GM18498 (cell line): ENCODE results near the gene ATG9A.
"Not testable (repeated sequence)": the region's sequence is repeated elsewhere in the genome, so short reads cannot be mapped to it uniquely, and the experiment has no call there.

Experiments used
- ATAC-seq: cut with Tn5 transposase; IDR thresholded peaks from one replicate; pipeline ENCODE4 v1.9.1; 2021; ENCODE audit warnings: mild to moderate bottlenecking, moderate library complexity; ENCODE audit not compliant: unreplicated experiment

The ATG9A gene

DNA sequence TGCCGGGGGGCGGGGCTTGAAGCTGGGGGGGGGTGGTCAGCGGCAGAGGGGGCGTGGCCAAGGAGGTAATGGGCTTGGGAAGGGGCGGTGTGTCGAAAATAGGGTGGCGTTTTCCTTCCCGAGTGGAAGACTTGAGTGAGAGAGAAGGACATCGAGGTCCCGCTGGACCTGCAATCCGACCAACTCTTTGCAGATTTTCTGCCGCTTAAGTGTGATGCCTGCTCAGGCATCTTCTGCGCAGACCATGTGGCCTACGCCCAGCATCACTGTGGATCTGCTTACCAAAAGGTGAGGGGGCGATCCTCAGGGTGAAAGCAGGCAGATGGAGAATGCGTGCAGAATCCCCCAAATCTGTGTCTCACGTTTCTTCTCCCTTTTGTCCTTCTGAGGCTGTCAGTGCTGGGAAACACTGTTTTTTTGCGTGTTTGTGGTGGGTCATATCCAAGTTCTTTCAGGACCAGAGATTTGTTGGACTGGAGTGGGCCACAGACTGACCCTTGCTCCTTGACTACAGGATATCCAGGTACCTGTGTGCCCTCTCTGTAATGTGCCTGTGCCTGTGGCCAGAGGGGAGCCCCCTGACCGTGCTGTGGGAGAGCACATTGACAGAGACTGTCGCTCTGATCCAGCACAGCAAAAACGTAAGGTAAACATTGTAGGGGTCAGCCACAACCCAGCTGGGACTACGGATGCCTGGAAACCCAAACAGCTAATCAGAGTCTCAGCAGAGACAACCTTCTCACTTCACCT lies 22.1 kb downstream of the ATG9A start:
- no peak for ATAC-seq

DNA sequence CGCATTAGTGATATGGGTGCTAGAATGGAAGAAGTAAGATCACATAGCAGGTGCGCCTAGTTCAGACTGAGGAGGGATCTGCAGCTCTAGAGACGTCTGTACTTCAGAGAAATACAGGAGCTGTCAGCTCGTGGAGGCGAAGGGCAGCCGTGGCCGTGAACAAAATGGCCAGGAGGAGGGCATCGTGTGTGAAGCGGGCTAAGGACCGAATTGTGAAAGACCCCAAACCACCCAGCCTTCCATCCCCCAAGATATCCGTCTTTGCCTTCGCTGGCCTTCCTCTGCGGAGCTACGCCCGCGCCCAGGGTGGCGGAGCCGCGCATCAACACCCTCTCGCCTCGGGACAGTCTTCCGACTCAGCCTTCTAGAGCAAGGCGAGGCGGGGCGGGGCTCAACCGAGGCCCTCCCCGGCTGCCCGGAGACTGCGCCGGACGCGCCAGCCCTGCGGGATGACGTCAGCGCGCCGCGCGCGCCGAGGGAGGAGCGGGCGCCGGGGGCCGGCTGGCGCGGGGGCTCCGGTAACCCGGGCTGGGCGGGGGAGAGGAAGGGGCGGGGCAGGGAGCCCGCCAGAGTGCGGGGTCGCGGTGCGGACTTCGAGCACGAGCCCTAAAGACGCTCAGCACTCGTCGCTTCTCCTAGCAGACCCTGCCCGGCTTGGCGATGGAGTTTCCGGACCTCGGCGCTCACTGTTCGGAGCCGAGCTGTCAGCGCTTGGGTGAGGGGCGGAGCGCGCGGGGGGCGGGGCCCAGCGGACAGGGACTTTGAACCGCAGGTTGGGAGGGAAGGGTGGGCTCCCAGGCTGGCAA lies 22.9 kb downstream of the ATG9A start, which contains the start of gene ZFAND2B:
ZFAND2B (plus strand) TSS at position 455 of the 806 bp plus-strand sequence; CDS start at position 661, 206 bp downstream.
- peak; percentile 97 for ATAC-seq

DNA sequence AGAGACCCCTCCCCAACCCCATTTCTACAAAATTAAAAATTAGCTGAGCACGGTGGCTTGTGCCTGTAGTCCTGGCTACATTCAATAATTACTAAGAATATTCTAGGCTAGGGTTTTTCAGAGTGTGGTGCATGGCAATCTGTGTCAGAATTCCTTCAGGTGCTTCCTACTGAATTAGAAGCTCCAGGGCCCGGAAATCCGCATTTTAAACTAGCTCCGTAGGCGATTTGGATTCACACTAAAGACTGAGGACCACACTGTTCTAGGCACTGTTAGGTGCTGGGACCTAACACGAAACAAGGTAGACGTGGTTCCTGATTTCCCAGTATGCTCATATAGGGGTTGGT lies 23.5 kb downstream of the ATG9A start:
- ATAC-seq, result no peak

DNA sequence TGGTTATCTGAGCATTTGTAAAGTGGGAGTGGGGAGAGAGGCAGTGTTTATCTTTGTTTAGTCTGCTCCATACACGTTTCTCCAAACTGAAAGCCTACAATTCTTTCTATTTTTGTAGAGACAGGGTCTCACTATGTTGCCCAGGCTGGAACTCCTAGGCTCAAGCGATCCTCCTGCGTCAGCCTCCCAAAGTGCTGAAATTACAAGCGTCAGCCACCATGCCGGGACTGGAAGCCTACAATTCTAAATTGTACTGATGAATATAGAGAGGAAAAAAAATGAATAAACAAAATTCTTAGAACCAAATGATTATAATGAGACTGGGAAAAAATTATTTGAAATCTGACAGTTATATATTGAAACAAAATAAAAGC lies 24.3 kb downstream of the ATG9A start:
- ATAC-seq, result no peak

DNA sequence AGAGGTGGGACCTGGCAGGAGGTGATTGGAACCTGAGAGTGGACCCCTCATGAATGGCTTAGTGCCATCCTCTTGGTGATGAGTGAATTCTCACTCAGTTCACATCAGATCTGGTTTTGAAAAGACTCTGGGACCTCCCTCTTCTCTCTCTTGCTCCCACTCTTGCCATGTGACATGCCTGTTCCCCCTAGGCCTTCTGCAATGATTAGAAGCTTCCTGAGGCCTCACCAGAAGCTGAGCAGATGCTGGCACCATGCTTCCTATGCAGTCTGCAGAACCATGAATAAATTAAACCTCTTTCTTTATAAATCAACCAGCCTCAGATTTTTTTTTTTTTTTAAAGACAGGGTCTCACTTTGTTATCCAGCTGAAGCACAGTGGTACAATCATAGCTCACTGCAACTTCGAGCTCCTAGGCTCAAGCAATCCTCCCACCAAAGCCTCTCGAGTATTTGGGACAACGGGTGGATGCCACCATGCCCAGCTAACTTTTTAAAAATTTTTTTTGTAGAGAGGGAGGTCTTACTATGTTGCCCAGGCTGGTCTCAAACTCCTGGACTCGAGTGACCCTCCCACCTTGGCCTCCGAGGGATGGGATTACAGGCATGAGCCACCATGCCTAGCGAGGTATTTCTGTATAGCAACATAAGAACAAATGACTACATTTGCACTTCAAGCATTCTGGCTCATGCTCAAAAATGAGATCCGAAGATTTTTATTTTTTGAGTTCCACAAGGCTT lies 24.8 kb downstream of the ATG9A start:
- no peak for ATAC-seq

DNA sequence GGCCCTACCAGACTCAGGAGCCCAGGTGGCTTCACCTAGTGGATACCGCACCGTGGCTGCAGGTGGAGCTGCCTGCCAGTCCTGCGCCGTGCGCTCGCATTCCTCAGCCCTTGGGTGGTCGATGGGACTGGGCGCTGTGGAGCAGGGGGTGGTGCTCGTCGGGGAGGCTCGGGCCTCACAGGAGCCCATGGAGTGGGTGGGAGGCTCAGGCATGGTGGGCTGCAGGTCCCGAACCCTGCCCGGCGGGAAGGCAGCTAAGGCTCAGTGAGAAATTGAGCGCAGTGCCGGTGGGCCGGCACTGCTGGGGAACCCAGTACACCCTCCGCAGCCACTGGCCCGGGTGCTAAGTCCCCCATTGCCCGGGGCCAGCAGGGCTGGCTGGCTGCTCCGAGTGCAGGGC lies 28.1 kb downstream of the ATG9A start:
- ATAC-seq, result not testable (repeated sequence)

DNA sequence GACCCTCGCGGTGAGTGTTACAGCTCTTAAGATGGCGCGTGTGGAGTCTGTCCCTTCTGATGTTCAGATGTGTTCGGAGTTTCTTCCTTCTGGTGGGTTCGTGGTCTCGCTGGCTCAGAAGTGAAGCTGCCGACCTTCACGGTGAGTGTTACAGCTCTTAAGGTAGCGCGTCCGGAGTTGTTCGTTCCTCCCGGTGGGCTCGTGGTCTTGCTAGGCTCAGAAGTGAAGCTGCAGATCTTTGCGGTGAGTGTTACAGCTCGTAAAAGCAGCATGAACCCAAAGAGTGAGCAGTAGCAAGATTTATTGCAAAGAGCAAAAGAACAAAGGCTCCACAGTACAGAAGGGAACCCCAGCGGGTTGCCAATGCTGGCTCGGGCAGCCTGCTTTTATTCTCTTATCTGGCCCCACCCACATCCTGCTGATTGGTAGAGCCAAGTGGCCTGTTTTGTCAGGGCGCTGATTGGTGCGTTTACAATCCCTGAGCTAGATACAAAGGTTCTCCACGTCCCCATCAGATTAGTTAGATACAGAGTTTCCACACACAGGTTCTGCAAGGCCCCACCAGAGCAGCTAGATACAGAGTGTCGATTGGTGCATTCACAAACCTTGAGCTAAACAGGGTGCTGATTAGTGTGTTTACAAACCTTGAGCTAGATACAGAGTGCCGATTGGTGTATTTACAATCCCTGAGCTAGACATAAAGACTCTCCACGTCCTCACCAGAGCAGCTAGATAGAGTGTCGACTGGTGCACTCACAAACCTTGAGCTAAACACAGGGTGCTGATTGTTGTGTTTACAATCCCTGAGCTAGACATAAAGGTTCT lies 28.7 kb downstream of the ATG9A start:
- ATAC-seq, result not testable (repeated sequence)

DNA sequence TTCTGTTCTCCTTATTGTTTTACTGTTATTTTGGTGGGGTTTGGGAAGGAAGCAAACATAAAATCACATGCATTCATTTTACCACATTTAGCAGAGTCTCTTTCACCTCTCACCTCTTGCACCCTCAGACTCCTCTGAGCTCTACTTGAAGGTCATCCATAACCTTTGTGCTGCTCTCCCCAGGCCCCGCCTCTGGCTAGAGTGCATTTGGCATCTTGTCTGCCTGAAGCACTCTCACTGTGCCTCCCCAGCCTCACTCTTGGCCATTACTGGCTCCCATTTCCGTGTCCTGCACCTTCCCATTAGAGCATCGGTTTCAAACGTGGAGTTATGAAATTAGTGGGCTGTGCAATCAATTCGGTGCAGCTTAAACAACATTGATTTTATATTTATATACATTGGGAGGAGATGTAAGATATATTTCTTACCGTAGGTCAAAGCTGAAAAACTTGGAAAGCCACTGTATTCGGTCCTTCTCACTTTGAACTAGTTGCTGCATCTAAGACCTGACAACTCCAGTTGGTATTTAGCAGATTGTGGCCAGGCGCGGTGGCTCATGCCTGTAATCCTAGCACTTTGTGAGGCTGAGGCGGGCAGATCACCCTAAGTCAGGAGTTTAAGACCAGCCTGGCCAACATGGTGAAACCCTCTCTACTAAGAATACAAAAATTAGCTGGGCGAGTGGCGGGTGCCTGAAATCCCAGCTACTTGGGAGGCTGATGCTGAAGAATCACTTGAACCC lies 29.8 kb downstream of the ATG9A start:
- ATAC-seq, result no peak

DNA sequence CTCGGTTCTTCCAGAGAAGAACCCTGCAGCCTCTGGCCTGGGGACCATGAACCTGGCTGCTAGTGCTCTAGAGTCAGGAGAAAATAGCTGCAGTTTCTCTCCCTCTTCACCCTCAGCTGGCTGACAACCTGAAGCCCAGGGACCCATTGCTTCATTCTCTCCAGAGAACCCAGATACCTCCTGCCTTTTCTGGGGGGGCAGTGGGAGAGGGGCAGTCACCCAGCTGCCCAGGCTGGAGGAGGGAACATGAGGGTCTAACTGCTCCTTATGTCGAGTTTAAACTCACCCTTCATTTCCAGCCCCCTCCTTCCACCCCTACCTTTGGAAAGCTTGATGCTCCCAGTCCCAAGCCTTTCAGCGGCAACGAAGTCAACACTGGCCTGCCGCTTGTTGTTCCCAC lies 30.5 kb downstream of the ATG9A start:
- ATAC-seq, result no peak

DNA sequence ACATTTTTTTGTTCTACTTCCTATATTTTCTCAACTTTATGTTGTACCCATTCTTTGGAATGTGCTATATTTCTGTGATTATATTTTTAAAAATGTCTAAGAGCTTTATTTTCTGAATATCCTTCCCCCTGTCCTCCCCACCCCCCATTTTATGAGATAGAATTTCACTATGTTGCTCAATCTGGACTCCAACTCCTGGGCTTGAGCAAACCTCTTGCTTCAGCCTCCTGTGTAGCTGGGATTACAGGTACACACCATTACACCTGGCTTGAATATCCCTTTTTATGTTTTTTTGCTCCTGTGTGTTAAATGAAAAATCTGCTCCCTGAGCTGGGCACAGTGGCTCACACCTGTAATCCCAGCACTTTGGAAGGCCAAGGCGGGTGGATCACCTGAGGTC lies 32.0 kb downstream of the ATG9A start:
- ATAC-seq, result no peak

DNA sequence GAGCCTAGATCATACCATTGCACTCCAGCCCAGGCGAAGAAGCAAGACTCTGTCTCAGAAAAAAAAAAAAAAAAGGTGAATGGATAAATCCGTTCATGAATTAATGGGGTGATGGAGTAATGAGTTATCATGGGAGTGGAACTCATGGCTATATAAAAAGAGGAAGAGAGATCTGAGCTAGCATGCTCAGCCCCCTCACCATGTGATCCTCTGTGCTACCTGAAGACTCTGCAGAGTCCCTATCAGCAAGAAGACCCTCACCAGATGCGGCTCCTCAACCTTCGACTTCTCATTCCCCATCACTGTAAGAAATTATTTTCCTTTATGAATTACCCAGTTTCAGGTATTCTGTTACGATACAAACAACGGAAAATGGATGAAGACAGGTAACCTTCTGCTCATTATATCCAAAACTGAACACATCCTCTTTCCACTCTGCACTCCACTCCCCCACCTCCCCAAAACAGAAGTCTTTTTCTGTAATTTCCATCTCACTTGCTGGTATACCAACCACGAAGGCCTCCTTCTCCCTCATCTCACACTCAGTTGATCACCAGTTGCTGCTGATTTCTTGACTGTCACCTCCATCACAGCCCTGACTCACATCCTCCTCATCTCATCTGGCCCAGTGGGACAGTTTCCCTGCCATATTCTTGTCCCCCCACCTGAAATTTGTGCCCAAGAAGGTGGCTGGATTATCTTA lies 42.5 kb downstream of the ATG9A start:
- ATAC-seq, result no peak

DNA sequence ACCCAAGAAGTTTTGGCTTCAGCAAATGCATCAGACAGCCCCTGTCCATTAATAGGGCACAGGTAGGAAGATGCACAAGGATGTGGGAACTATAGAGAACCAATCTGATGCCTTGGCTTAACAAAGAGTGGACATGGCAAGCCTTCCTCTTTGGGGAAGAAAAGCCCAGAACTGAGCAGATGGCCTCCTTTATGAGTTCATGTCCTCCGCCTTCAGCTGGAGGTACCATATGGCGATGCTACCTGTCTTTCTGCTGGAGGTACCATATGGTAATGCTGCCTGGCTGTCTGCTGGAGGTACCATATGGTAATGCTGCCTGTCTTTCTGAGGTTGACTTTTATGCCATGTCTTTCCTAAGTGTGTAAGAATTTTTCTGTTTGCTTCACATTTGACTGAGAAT lies 45.3 kb downstream of the ATG9A start:
- no peak for ATAC-seq

DNA sequence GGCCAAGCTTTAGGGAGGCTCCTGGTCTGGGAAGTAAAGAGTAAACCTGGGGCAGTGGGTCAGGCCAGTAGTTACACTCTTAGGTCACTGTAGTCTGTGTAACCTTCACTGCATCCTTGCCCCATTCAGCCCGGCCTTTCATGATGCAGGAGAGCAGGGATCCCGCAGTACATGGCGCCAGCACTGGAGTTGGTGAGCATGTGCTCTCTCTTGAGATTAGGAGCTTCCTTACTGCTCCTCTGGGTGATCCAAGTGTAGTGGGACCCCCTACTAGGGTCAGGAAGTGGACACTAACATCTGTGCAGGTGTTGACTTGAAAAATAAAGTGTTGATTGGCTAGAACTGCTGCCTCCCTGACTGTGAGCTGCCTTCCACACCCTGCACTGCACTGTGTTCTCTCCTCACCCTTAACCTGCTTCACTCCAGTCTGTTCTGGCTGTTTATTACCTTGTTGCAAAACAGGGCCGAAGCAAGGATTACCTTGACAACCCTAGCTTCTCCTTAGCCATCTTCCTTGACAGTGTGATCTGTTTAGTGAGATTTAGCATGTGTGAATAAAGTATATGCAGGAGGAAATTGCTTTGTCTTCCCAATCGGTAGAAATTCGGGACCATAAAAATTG lies 46.2 kb downstream of the ATG9A start:
- ATAC-seq, result no peak

DNA sequence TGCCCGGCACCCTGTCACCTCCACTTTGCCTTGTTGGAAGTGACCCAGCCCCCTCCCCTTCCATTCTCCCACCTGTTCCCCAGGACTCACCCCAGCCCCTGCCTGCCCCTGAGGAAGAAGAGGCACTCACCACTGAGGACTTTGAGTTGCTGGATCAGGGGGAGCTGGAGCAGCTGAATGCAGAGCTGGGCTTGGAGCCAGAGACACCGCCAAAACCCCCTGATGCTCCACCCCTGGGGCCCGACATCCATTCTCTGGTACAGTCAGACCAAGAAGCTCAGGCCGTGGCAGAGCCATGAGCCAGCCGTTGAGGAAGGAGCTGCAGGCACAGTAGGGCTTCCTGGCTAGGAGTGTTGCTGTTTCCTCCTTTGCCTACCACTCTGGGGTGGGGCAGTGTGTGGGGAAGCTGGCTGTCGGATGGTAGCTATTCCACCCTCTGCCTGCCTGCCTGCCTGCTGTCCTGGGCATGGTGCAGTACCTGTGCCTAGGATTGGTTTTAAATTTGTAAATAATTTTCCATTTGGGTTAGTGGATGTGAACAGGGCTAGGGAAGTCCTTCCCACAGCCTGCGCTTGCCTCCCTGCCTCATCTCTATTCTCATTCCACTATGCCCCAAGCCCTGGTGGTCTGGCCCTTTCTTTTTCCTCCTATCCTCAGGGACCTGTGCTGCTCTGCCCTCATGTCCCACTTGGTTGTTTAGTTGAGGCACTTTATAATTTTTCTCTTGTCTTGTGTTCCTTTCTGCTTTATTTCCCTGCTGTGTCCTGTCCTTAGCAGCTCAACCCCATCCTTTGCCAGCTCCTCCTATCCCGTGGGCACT lies 46.9 kb downstream of the ATG9A start:
- ATAC-seq, result no peak

DNA sequence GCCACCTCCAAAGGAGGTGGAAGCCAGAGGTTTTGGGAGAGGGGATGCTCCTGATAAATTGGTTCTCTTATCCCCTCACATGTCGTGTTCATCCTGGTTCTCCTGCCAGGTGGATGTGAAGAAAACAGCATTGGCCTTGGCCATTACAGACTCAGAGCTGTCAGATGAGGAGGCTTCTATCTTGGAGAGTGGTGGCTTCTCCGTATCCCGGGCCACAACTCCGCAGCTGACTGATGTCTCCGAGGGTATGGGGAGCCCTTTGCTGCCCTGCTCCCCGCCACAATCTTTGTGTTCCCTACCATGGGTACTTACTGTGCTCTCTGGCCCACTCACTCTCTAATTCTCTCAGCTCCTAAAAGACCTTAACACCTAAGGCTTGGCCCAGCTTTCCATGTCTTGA lies 47.9 kb downstream of the ATG9A start:
- ATAC-seq, result no peak

DNA sequence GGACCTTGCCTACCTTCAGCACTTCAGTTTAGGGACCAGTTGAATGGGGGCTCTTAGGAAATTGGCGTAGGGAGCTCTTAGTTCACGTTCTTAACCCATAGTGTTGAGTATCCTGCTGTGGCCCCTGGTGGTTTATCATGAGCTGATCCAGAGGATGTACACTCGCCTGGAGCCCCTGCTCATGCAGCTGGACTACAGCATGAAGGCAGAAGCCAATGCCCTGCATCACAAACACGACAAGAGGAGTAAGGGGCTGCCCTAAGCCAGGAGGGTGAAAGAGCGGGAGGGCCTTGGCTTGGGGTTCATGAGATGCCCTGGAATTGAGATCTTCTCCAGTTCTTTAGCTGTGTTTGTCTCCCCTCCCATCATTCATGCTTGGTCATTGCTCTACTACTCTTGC lies 48.5 kb downstream of the ATG9A start:
- no peak for ATAC-seq

DNA sequence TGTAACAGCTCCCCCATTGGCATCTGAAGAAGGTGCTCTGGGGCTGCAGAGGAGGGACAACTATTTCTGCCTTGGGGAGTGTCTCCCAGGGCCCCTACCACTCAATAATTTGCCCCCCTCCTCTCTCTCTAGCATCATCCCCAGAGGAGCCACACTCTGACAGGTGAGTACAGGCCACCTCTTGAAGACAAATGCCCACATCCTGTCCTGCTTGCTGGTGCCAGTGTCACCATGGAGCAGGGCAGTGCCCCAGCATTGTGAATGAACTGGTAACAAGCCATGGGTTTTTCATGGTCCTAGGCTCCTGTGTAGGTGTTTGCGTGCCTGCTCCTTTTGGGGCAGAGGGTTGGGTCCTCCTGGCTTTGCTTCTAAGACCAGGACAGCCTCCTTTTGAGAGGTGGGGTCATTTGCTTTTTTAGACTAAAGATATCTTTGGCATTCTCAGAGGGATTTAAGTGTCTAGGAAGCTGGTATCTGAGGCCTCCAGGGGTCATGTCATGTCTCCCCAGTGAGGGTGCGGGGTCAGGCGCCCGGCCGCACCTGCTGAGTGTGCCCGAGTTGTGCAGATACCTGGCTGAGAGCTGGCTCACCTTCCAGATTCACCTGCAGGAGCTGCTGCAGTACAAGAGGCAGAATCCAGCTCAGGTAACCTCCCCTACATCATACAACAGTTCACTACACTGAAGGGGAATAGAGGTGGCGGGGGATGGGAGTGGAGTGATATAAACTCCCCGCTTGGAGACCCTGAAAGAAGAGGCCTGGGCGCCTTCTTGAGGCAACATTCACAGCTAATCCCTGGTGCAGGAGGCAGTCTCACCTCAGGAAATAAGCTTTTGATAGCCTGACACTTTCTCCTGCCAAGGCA lies 49.6 kb downstream of the ATG9A start:
- ATAC-seq, result no peak
